BE2C (cell line): Measurements from ENCODE around the gene CARF.
"Not testable (repeated sequence)": the region's sequence is repeated elsewhere in the genome, so short reads cannot be mapped to it uniquely, and the experiment has no call there.

Source experiments
- DNase-seq: peaks from one replicate; pipeline ENCODE4 v3.0.0-alpha.2; 2020
- H3K27me3 ChIP-seq: fragments of 250-450 bp; sonication (Bioruptor Pico); 2 replicates; pipeline ENCODE4 v1.5.1; 2020; ENCODE audit warnings: mild to moderate bottlenecking
- H3K36me3 ChIP-seq: fragments of 250-450 bp; sonication (Bioruptor Pico); 2 replicates; pipeline ENCODE4 v1.5.1; 2020; ENCODE audit warnings: mild to moderate bottlenecking
- H3K4me1 ChIP-seq: fragments of 250-450 bp; sonication (Bioruptor Pico); 2 replicates; pipeline ENCODE4 v1.5.1; 2020
- H3K4me3 ChIP-seq: 2 replicates; pipeline ENCODE4 v1.5.1; 2011; ENCODE audit warnings: low read depth, low read length
- H3K9me3 ChIP-seq: fragments of 250-450 bp; sonication (Bioruptor Pico); 2 replicates; pipeline ENCODE4 v1.5.1; 2020
- CTCF ChIP-seq: IDR thresholded peaks from 2 replicates; pipeline ENCODE4 v1.5.1; 2012; ENCODE audit warnings: mild to moderate bottlenecking, low read depth, low read length

The CARF gene

GRCh38 chr2:202934456-202934855, 22.4 kb downstream of the CARF start:
- H3K4me1 ChIP-seq: no peaks in the 10 kb centered on the region
- H3K27me3 ChIP-seq: no peaks in the 10 kb centered on the region
- H3K4me3 ChIP-seq: no peak overlapping the region
- H3K9me3 ChIP-seq: no peaks in the 10 kb centered on the region
- DNase-seq: no peak
- no peak for TF ChIP-seq CTCF
- H3K36me3 ChIP-seq: no peaks in the 10 kb centered on the region

- DNase-seq: no peak
- H3K9me3 ChIP-seq: no peaks in the 10 kb centered on the region
- H3K36me3 ChIP-seq: no peaks in the 10 kb centered on the region
- H3K4me1 ChIP-seq: no peaks in the 10 kb centered on the region
- no peak overlapping the region for H3K4me3 ChIP-seq
- H3K27me3 ChIP-seq: no peaks in the 10 kb centered on the region
- no peak for TF ChIP-seq CTCF
Observed at GRCh38 chr2:202938960-202939359, 26.9 kb downstream of the CARF start.

- Histone ChIP-seq H3K36me3 (no peaks in the 10 kb centered on the region), H3K4me3 (no peak overlapping the region), H3K27me3 (no peaks in the 10 kb centered on the region), H3K4me1 (no peaks in the 10 kb centered on the region), H3K9me3 (no peaks in the 10 kb centered on the region)
- no peak for DNase-seq
- no peak for TF ChIP-seq CTCF
Observed at GRCh38 chr2:202941771-202942170, 29.7 kb downstream of the CARF start.

- H3K4me1 ChIP-seq: no peaks in the 10 kb centered on the region
- H3K4me3 ChIP-seq: no peak overlapping the region
- no peaks in the 10 kb centered on the region for H3K9me3 ChIP-seq
- no peaks in the 10 kb centered on the region for H3K27me3 ChIP-seq
- no peak for DNase-seq
- TF ChIP-seq CTCF: no peak
- H3K36me3 ChIP-seq: no peaks in the 10 kb centered on the region
Observed at GRCh38 chr2:202944408-202944807, 32.3 kb downstream of the CARF start.

- no peaks in the 10 kb centered on the region for H3K27me3 ChIP-seq
- TF ChIP-seq CTCF: no peak
- H3K4me1 ChIP-seq: no peaks in the 10 kb centered on the region
- no peaks in the 10 kb centered on the region for H3K9me3 ChIP-seq
- H3K36me3 ChIP-seq: no peaks in the 10 kb centered on the region
- DNase-seq: no peak
- no peak overlapping the region for H3K4me3 ChIP-seq
Observed at GRCh38 chr2:202944816-202945215, 32.7 kb downstream of the CARF start.

- no peaks in the 10 kb centered on the region for H3K4me1 ChIP-seq
- no peaks in the 10 kb centered on the region for H3K9me3 ChIP-seq
- DNase-seq: no peak
- no peaks in the 10 kb centered on the region for H3K36me3 ChIP-seq
- TF ChIP-seq CTCF: no peak
- no peaks in the 10 kb centered on the region for H3K27me3 ChIP-seq
- no peak overlapping the region for H3K4me3 ChIP-seq
Observed at GRCh38 chr2:202945497-202945896, 33.4 kb downstream of the CARF start.

- not testable (repeated sequence) for H3K9me3 ChIP-seq, H3K27me3 ChIP-seq, H3K4me1 ChIP-seq, H3K36me3 ChIP-seq, H3K4me3 ChIP-seq, DNase-seq
Observed at GRCh38 chr2:202949333-202949732, 37.3 kb downstream of the CARF start.
